CD1c-positive myeloid dendritic cell (primary cell): Measurements from ENCODE around the gene PRUNE2.
A peak's percentile ranks its signal among the peaks of the same experiment; 100 is the strongest.
"Not testable (repeated sequence)": the region's sequence is repeated elsewhere in the genome, so short reads cannot be mapped to it uniquely, and the experiment has no call there.

Experiments
- DNase-seq: peaks from one replicate; pipeline ENCODE4 v3.0.0-alpha.2; 2016; ENCODE audit errors: extremely low spot score

The PRUNE2 gene

DNA sequence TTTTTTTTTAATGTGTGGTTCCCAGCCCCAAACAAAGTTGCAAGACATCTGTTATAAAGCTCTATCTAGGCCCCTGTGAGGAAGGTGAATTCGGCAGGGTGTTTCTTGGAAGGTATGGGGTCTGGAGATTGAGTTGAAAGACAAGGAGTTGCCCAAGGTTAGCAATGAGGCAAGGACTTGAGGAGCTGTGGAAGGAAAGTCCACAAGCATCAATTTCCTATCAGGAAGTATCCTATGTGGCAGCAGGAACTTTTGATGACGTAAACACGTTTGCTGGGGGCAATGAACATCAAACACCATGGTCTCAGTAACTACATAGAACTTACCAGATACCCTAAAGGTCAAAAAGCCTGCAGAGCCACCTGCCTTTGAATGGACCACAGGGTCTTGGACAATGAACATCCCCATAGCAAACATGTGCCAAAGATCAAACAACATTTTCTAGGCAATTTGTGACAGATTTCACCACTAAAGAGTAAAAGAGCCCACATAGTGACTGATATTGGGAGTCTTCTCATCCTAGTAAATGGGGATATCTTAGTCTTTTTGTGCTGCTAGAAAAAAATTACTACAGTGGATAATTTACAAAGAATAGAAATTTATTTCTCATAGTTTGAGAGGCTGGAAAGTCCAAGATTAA is 301.9 kb downstream of the PRUNE2 start:
- no peak for DNase-seq

DNA sequence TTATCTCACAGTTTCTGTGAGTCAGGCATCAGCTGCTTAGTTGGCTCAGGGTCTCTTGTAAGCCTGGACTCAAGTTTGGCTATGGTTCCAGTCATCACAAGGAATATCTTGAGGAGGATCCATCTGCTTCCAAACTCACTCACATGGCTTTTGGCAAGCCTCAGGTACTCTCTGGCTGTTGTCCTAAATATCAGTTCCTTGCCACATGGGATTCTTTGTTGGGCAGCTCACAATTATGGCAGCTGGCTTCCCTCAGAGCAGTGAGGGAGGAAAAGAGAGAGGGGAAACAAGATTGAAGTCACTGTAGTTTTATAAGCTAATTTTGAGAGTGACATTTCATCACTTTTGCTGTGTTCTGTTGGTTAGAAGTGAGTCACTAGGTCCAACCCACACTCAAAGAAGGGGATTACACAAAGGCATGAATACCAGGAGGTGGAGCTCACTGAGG is 302.4 kb downstream of the PRUNE2 start:
- DNase-seq: peak; percentile 61

DNA sequence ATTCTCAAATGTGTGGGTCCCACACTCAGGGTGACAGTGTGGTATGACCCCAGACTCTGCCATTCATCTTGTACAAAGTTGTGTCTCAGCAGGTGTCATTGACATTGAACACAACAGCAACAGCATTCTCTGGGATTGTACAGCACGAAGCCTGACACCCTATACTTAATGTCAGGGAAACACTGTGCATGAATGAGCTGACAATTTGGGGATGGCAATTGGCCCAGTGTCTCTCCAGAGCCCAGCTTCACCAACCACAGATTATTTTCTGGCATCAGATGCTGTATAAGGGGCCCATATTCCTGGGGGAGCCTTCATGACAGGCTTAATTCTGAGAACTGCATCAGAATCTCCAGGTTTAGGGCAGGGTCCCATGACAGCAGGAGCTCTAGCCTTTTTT is 303.7 kb downstream of the PRUNE2 start:
- no peak for DNase-seq

DNA sequence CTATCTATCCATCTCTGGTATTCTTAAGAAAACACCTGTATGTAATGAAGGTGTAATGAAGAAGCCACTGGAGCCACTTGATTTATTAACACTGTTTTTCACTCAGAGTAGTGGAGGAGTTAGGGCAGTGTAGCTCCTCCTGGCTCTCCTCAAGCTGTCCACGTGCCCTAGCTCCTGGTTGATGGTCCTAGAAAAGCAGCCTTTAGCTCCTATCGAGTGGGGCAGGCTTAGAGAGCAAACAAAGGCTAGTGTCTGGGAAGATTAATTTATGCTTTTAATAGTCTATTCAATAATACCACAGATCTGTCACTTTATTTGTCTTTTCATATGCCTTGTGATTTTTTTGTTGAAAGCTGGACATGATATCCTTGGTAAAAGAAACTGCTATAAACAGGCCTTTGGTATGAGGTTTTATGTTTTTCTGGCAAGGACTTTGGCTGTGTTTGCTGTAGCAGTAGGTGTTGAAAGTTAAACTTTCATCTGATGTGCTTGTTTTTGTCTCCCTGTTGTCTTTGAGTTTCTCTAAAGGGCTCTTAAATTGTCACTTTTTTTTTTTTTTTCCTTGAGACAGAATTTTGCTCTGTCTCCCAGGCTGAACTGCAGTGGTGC is 305.8 kb downstream of the PRUNE2 start:
- DNase-seq: no peak

GRCh38 chr9:76598981-76599380 is 306.9 kb downstream of the PRUNE2 start:
- peak; percentile 30 for DNase-seq

DNA sequence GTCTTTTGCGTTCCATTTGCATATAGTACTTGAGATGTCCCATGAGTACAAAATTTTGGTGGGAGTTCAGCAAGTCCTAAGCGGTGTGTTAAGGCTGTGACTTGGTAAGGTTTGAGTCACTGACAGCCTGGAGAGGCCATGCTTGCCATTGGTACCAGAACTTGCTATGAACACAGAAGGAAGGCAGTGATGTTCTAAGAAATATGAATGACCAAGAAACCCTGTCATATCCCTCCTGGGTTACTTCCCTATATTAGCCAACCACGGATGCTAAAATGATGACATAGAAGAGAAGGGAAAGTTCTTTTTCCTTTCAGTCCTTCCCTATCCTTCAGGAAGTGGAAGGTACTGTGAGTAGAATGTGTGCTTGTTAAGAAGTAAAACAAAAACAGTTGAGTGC is 310.3 kb downstream of the PRUNE2 start:
- peak; percentile 88 for DNase-seq

DNA sequence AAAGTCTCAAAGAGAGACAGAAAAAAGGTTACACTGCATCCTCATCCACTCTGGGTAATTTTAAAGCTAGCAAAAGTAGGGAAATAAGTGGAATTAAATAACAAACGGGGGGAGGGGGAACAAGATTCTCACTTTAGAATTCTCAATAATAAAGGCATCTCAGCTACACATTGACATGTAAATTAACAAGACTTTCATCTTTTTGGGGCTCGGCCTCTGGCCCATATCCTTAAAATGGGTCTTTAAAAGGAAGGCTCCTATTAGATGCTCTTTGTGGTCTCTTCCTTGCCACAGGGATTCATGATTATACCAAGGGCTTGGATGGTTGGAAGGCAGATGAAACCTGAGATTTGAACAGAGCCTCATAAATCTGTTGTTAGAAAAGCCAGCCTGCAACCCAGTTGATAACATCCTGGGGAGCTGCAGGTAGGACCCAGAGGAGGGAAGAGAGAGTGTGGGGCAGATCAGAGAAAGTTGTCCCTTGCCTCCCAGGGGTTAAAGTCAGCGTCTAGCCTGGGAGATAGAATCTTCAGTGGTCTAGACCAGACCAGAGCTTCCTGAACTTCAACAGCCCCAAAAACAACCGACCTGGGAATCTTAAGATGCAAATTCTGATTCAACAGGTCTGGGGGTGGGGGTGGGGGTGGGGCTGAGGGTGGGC is 311.0 kb downstream of the PRUNE2 start:
- DNase-seq: no peak

DNA sequence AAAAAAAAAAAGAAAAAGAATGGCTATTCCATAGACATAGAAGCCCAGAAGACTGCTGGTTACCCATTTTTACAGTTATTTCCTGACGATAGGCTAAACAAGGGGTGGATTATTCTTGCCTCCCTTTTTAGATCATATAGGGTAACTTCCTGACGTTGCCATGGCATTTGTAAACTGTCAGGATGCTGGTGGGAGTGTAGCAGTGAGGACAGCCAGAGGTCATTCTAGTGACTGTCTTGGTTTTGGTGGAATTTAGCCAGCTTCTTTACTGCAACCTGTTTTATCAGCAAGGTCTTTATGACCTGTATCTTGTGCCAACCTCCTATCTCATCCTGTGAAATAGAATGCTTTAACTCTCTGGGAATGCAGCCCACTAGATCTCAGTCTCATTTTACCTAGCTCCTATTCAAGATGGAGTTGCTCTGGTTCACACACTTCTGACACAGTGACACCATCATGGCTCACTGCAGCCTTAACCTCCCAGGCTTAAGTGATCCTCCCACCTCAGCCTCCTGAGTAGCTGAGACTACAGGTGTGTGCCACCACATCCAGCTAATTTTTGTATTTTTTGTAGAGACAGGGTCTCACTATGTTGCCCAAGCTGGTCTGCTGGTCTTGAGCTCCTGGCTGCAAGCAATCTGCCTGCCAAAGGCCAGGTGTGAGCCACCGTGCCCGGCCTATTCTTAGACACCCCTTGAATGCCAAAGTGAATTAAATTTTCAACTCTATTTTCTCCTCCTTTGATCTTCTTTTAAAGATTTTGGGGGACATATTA is 311.8 kb downstream of the PRUNE2 start:
- DNase-seq: not testable (repeated sequence)

DNA sequence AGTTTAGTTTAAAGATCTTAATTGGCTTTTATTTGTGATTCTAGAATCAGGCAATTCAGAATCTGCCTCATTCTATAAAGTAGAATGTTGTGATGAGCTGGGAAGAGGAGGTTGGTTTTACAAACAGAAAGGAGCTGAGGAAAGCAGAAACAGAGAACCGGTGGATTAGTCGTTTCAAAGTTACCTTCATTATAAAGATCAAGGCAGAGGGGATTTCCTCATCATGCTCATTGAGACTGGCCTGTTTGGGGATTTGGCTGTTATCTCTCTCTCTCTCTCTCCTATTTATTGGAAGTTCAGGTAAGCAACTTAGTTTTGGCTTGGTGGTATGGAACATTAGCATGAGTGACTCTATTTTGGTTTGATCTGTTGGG is 313.0 kb downstream of the PRUNE2 start:
- DNase-seq: no peak

DNA sequence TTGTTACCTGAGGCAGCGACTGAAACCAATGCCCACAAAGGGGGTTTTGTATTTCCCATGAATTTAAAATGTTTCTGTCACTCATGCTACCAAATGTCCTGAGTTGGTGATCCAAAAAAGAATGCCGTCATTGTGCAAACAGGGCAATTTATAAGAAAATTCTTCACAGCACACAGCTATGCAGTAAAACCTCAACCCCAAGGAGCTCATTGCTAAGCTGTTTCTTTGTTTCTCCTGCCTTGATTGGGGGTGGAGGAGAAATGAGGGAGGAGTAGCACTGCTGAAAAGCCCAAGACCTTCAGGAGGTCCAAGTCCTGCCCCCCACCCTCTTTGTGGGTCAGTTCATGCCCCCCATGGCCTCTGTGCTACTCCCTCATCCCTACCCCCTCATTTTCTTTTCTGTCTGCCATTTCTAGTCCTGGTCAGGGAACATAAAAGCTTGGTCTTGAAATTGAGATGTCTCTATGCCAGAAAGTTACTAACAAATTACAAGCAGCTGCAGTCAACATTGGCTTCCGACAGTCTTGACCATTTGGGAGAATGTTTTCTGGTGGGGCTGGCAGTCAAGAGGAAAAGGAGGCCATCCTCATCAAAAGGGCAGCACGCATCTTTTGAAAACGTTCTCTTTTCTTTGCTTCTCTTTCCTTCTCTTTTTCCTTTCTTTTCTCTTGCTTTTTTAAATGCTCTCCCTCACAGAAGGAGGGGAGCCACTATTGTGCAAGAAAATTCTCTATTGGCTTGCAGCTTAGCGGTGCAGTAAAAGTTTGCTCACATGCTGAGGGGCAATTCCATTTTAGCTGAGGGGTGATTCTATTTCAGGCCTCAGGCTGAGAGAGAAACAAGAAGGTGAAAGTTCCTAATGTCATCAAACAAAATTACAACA is 313.6 kb downstream of the PRUNE2 start:
- DNase-seq: no peak

GRCh38 chr9:76591256-76591950 is 314.5 kb downstream of the PRUNE2 start:
- DNase-seq: peak; percentile 40

GRCh38 chr9:76588316-76588715 is 317.6 kb downstream of the PRUNE2 start:
- peak; percentile 59 for DNase-seq

GRCh38 chr9:76586390-76587314 is 319.3 kb downstream of the PRUNE2 start:
- no peak for DNase-seq

- peak; percentile 90 for DNase-seq
These were observed 320.2 kb downstream of the PRUNE2 start for GRCh38 chr9:76585487-76586389.

DNA sequence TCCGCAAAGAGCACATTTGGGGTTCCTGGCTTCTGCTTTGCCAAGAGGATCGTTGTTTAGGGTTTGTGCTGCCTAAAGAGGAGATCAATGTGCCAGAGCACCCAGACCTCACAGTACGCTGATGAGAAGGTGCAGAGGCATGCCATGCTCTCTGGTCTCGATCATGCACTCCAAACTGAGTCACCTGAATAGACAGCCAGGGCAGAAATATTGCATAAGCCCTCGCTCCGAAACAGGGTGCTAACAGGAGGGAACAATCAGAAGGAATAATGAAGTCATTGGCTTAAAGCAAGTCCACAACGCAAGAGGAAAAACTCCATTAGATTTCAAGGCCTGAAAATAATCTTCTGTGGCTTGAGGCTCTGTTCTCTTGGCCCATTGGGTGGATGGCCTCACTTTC is 322.7 kb downstream of the PRUNE2 start:
- no peak for DNase-seq

DNA sequence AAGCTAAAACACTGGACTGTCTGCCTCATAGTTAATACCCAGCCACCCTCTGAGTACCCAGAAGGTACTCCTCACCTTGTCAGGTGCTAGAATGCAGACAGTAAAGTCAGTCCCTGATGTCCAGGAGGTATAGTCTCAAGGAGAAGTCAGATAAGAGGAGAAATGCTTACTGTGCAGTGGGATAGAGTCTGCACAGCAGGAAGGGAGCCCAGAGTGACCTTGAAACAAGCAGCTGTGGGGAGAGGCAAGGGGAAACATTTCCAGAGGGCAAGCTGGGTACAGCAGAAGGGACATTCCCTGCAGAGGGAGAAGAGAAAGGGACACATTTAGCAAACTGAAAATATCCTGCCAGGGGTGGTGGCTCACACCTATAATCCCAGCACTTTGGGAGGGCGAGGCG is 324.2 kb downstream of the PRUNE2 start:
- no peak for DNase-seq

GRCh38 chr9:76580820-76581219 is 325.1 kb downstream of the PRUNE2 start:
- DNase-seq: peak; percentile 73

DNA sequence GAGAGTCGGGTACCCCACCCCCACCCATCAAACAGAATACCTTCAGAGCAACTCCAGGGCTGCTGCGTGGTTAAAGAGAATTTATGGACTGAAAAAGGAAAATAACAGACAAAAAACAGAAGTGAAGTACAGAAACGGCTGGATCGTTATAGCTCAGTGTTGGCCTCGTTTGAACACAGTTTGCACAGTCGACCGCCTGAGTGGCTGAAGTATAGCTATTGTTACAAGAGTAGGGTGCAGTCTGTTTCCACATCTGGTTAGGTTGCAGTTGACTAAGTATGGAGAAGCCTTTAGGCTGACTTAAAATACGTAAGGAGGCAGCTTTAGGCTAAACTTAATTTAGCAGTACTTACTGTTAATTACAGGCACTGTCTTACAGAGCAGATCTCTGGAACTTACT is 325.7 kb downstream of the PRUNE2 start:
- peak; percentile 44 for DNase-seq

GRCh38 chr9:76576344-76576743 is 329.6 kb downstream of the PRUNE2 start:
- DNase-seq: peak; percentile 95
